ENCODE measurements around the gene CCDC183. TPM values are rescaled to one million over a fixed set of nuclear protein-coding genes. Genes with fewer than 3 reads are reported as not detected.

Gene CCDC183
- total and polyA plus RNA-seq, 10 of the 15 experiments (the other 5 are each of a cell fraction or from before 2014, with no cell fraction given), result 0.04 to 1.2 (median 0.55) TPM; not detected in 5

DNA sequence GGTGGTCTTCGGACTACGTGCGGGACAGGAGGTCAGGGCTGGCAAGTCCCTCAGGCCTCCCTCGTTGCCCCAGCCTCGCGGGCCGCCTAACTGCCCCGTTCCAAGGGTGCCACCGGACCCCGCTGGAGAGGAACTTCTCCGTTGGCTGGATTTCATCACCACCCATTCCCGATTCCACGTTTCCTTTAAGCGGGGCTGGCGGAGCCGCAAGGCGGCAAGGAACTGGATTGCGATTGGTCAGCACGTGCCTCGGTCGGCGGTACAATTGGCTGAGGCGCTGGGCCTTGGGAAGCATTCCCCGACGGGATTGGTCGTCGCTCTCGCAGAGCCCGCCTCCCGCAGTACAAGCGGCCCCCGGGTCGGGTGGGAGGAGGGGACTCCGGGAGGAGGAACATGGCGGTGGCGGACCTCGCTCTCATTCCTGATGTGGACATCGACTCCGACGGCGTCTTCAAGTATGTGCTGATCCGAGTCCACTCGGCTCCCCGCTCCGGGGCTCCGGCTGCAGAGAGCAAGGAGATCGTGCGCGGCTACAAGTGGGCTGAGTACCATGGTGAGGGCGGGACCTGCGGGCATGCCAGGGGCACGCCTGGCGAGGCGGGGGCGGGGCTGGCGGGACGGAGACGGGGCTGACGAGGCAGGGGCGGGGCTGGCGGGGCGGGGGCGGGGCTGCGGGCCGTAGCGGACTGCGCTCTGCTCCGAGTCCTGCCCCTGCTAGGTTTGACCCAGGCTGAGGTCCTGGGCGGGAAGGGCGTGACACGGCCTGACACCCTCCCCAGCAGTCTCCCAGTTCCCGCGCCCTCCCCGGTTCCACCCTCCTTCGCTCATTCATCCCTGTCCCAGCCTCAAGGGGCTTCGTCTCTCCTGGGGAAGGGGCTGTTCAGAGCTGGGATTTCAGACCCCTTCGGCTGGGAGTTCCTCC, 53.2 kb downstream of the CCDC183 start, which contains the start of gene PHPT1 (continued):
- TF ChIP-seq USF2 (IDR thresholded peaks at IDR 0.05; ENCODE audit: borderline replicate concordance, low read depth, low read length), result peak; percentile 53
- TF ChIP-seq ZNF217 (IDR thresholded peaks at IDR 0.05), result no peak
- no peak for TF ChIP-seq PAX8 (IDR thresholded peaks at IDR 0.05)
- TF ChIP-seq, protein P1, sequence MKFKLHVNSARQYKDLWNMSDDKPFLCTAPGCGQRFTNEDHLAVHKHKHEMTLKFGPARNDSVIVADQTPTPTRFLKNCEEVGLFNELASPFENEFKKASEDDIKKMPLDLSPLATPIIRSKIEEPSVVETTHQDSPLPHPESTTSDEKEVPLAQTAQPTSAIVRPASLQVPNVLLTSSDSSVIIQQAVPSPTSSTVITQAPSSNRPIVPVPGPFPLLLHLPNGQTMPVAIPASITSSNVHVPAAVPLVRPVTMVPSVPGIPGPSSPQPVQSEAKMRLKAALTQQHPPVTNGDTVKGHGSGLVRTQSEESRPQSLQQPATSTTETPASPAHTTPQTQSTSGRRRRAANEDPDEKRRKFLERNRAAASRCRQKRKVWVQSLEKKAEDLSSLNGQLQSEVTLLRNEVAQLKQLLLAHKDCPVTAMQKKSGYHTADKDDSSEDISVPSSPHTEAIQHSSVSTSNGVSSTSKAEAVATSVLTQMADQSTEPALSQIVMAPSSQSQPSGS (IDR thresholded peaks at IDR 0.05; ENCODE audit: low read length), result no peak
- TF ChIP-seq FOXK2 (IDR thresholded peaks at IDR 0.05), result no peak
- no peak for TF ChIP-seq RCOR1 (conservative IDR thresholded peaks at IDR 0.05; ENCODE audit: low read depth, low read length)
- no peak for TF ChIP-seq MYB (IDR thresholded peaks at IDR 0.05; ENCODE audit: borderline replicate concordance, low read depth, low read length)
- no peak for TF ChIP-seq ZNF24 (IDR thresholded peaks at IDR 0.05)
- no peak for TF ChIP-seq EP300 (IDR thresholded peaks at IDR 0.05; ENCODE audit: borderline replicate concordance in 1 of 2, control insufficient read depth in 1 of 2, low read depth in 2 of 2, low read length in 2 of 2)
- peak; percentile 92 for TF ChIP-seq YY1 (IDR thresholded peaks at IDR 0.05; ENCODE audit: low read depth, low read length)
- TF ChIP-seq ZBTB4 (CRISPR knock-in tag; IDR thresholded peaks at IDR 0.05), result no peak
- no peak for TF ChIP-seq ZNF274 (IDR thresholded peaks at IDR 0.05; ENCODE audit: insufficient read depth, insufficient read length)
- TF ChIP-seq, protein P2, sequence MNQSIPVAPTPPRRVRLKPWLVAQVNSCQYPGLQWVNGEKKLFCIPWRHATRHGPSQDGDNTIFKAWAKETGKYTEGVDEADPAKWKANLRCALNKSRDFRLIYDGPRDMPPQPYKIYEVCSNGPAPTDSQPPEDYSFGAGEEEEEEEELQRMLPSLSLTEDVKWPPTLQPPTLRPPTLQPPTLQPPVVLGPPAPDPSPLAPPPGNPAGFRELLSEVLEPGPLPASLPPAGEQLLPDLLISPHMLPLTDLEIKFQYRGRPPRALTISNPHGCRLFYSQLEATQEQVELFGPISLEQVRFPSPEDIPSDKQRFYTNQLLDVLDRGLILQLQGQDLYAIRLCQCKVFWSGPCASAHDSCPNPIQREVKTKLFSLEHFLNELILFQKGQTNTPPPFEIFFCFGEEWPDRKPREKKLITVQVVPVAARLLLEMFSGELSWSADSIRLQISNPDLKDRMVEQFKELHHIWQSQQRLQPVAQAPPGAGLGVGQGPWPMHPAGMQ (IDR thresholded peaks at IDR 0.05; ENCODE audit: borderline replicate concordance), result no peak
- TF ChIP-seq IKZF2 (IDR thresholded peaks at IDR 0.05), result peak; percentile 70 to 78; a peak in 3 of 4 replicates
- no peak for TF ChIP-seq CTCF (IDR thresholded peaks at IDR 0.05 in 2 of 3, conservative IDR thresholded peaks at IDR 0.05 in 1 of 3; ENCODE audit: control insufficient read depth in 2 of 3, extremely low read depth in 1 of 3, insufficient read depth in 1 of 3, low read depth in 3 of 3, low read length in 3 of 3)
- TF ChIP-seq CBX3 (IDR thresholded peaks at IDR 0.05; ENCODE audit: borderline replicate concordance, low read depth), result no peak
- TF ChIP-seq FOS (IDR thresholded peaks at IDR 0.05; ENCODE audit: borderline replicate concordance, extremely low read depth, insufficient read length), result peak; percentile 92
- peak; percentile 96 for TF ChIP-seq NFYB (IDR thresholded peaks at IDR 0.05; ENCODE audit: insufficient read depth, low read depth, low read length)
